GM12891 (cell line): ENCODE results near the gene RPS6KA2.
"Not testable (repeated sequence)": the region's sequence is repeated elsewhere in the genome, so short reads cannot be mapped to it uniquely, and the experiment has no call there.

Source experiments
- PAX5 ChIP-seq: IDR thresholded peaks from 2 replicates; pipeline ENCODE4 v1.6.1; 2011; ENCODE audit warnings: low read length, moderate library complexity, mild to moderate bottlenecking; ENCODE audit not compliant: insufficient read depth, severe bottlenecking
- POLR2A ChIP-seq: IDR thresholded peaks from 2 replicates; pipeline ENCODE4 v1.6.1; 2011; ENCODE audit warnings: low read depth, low read length, control low read depth
- POLR2AphosphoS5 ChIP-seq: IDR thresholded peaks from 2 replicates; pipeline ENCODE4 v1.6.1; 2011; ENCODE audit warnings: low read depth, low read length, control low read depth
- POU2F2 ChIP-seq: IDR thresholded peaks from 2 replicates; pipeline ENCODE4 v1.6.1; 2011; ENCODE audit warnings: low read depth, mild to moderate bottlenecking, control low read depth, low read length, moderate library complexity
- SPI1 ChIP-seq: IDR thresholded peaks from 2 replicates; pipeline ENCODE4 v1.6.1; 2011; ENCODE audit warnings: low read depth, low read length, control low read depth
- TAF1 ChIP-seq: IDR thresholded peaks from 2 replicates; pipeline ENCODE4 v1.6.1; 2011; ENCODE audit warnings: low read depth, low read length, control low read depth

DNA sequence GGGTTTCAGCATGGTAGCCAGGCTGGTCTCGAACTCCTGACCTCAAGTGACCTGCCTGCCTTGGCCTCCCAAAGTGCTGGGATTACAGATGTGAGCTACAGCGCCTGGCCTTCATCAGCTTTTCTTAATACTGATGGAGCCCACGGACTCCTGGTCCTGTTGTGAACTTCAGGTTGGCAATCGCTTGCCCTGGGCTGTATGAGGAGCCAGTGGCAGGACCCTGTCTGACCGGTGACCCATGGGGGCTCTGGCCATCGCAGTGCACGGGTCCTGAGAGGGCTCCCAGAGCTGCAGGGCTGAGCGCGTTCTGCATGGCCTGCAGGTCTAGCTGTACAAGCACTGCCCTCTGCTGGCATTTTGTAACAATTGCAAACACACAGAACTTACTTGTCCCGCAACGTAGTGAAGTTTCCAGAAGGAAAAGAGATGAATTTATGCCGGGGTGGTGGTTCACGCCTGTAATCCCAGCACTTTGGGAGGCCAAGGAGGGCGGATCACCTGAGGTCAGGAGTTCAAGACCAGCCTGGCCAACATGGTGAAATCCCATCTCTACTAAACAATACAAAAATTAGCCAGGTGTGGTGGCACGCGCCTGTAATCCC lies 226.3 kb downstream of the RPS6KA2 start:
- TF ChIP-seq POLR2AphosphoS5, POLR2A, TAF1, POU2F2, PAX5, SPI1: not testable (repeated sequence)
